GM23338 (cell line): ENCODE measurements around the gene L3MBTL4. TPM values are rescaled to one million over a fixed set of nuclear protein-coding genes. Genes with fewer than 3 reads are reported as not detected.

Source experiments
- ATAC-seq: fragments of 200-7000 bp; cut with Tn5 transposase; 3 replicates; pipeline ENCODE4 v1.9.1; 2020
- DNase-seq: peaks from one replicate; pipeline ENCODE4 v3.0.0-alpha.2; 2015; ENCODE audit warnings: low spot score
- H2AFZ ChIP-seq: fragments of 200-600 bp; sonication (generic); 2 replicates; pipeline ENCODE4 v1.8.0; 2016; ENCODE audit warnings: antibody characterized with exemption, mild to moderate bottlenecking, moderate library complexity
- H3F3A ChIP-seq: fragments of 200-600 bp; sonication (generic); replicated peaks from 2 replicates; pipeline ENCODE4 v1.8.0; 2017; ENCODE audit warnings: antibody characterized with exemption, mixed run types, low read depth
- H3K27ac ChIP-seq: fragments of 200-600 bp; sonication (generic); 2 replicates; pipeline ENCODE4 v1.6.1; 2016; ENCODE audit warnings: low read depth
- H3K27me3 ChIP-seq: fragments of 200-600 bp; sonication (generic); 2 replicates; pipeline ENCODE4 v1.8.0; 2016; ENCODE audit warnings: mild to moderate bottlenecking, mixed run types, moderate library complexity; ENCODE audit not compliant: insufficient read depth
- H3K36me3 ChIP-seq: fragments of 200-600 bp; sonication (generic); 2 replicates; pipeline ENCODE4 v1.8.0; 2016; ENCODE audit warnings: mild to moderate bottlenecking; ENCODE audit not compliant: insufficient read depth
- H3K4me1 ChIP-seq: fragments of 200-600 bp; sonication (generic); 2 replicates; pipeline ENCODE4 v1.8.0; 2016; ENCODE audit warnings: mild to moderate bottlenecking, moderate library complexity; ENCODE audit not compliant: insufficient read depth
- H3K4me2 ChIP-seq: fragments of 200-600 bp; sonication (generic); 2 replicates; pipeline ENCODE4 v1.7.1; 2017; ENCODE audit warnings: mixed run types
- H3K4me3 ChIP-seq: fragments of 200-600 bp; sonication (generic); 2 replicates; pipeline ENCODE4 v1.6.1; 2016; ENCODE audit warnings: mixed run types
- H3K79me2 ChIP-seq: fragments of 200-600 bp; sonication (generic); replicated peaks from 2 replicates; pipeline ENCODE4 v1.8.0; 2017; ENCODE audit warnings: mild to moderate bottlenecking; ENCODE audit not compliant: insufficient read depth
- H3K9me2 ChIP-seq: fragments of 200-600 bp; sonication (generic); 2 replicates; pipeline ENCODE4 v1.8.0; 2017; ENCODE audit not compliant: insufficient read depth
- H4K20me1 ChIP-seq: fragments of 200-600 bp; sonication (generic); replicated peaks from 2 replicates; pipeline ENCODE4 v1.8.0; 2017; ENCODE audit warnings: mild to moderate bottlenecking; ENCODE audit not compliant: insufficient read depth
- H3K27ac Mint-ChIP-seq: 2 replicates; pipeline ENCODE4 v1.8.0; 2020; ENCODE audit warnings: inconsistent platforms, mild to moderate bottlenecking, moderate library complexity, mixed read lengths
- H3K27me3 Mint-ChIP-seq: 3 replicates; pipeline ENCODE4 v1.8.0; 2022; ENCODE audit warnings: low read depth, mild to moderate bottlenecking, moderate library complexity, mixed read lengths, inconsistent platforms; ENCODE audit not compliant: insufficient read depth, poor library complexity
- H3K36me3 Mint-ChIP-seq: 3 replicates; pipeline ENCODE4 v1.8.0; 2021; ENCODE audit warnings: low read depth, mild to moderate bottlenecking, inconsistent platforms, moderate library complexity, mixed read lengths
- H3K4me1 Mint-ChIP-seq: 3 replicates; pipeline ENCODE4 v1.8.0; 2020; ENCODE audit warnings: mild to moderate bottlenecking, inconsistent platforms, mixed read lengths
- H3K4me3 Mint-ChIP-seq: 3 replicates; pipeline ENCODE4 v1.8.0; 2021; ENCODE audit warnings: moderate library complexity, mild to moderate bottlenecking, inconsistent platforms, mixed read lengths
- H3K9me3 Mint-ChIP-seq: 3 replicates; pipeline ENCODE4 v1.8.0; 2020; ENCODE audit warnings: moderate library complexity, mild to moderate bottlenecking, inconsistent platforms, mixed read lengths
- CREB1 ChIP-seq: fragments of 250-450 bp; sonication (Bioruptor Pico); IDR thresholded peaks from 2 replicates; pipeline ENCODE4 v1.5.0; 2020; ENCODE audit warnings: low read depth, mild to moderate bottlenecking, moderate library complexity
- ETS1 ChIP-seq: IDR thresholded peaks from 2 replicates; pipeline ENCODE4 v1.6.1; 2016; ENCODE audit warnings: antibody characterized with exemption
- EZH2phosphoT487 ChIP-seq: fragments of 200-600 bp; sonication (generic); IDR thresholded peaks from one replicate; pipeline ENCODE4 v1.8.1; 2018; ENCODE audit warnings: antibody characterized with exemption; ENCODE audit not compliant: unreplicated experiment
- JUNB ChIP-seq: IDR thresholded peaks from one replicate; pipeline ENCODE4 v1.6.1; 2016; ENCODE audit warnings: antibody characterized with exemption; ENCODE audit not compliant: unreplicated experiment
- ZNF114 ChIP-seq: fragments of 250-450 bp; sonication (Bioruptor Pico); IDR thresholded peaks from 2 replicates; pipeline ENCODE4 v1.5.0; 2020; ENCODE audit warnings: mild to moderate bottlenecking, moderate library complexity
- ZNF462 ChIP-seq: fragments of 250-450 bp; sonication (Bioruptor Pico); IDR thresholded peaks from 2 replicates; pipeline ENCODE4 v1.5.0; 2020; ENCODE audit warnings: mild to moderate bottlenecking, moderate library complexity
- polyA plus RNA-seq: library from polyadenylated mRNA; unstranded; fragments of >200 nt; fragmentation: Nextera tagmentation; extraction: Ambion mirVana; gene quantifications from 2 replicates; pipeline ENCODE4 v1.2.1, GENCODE V29; 2016
- total RNA-seq: library from RNA; depleted of rRNA; stranded (reverse); fragments of >200 nt; shearing (Covaris generic); gene quantifications from 2 replicates; pipeline ENCODE4 v1.2.3, GENCODE V29; 2014
- TF ChIP-seq, protein P1 (sequence below): IDR thresholded peaks from one replicate; pipeline ENCODE4 v1.6.1; 2018; ENCODE audit warnings: antibody characterized with exemption; ENCODE audit not compliant: unreplicated experiment

L3MBTL4 gene
- total and polyA plus RNA-seq, 2 experiments from 2014 or later, result 0.48 to 2.8 TPM

DNA sequence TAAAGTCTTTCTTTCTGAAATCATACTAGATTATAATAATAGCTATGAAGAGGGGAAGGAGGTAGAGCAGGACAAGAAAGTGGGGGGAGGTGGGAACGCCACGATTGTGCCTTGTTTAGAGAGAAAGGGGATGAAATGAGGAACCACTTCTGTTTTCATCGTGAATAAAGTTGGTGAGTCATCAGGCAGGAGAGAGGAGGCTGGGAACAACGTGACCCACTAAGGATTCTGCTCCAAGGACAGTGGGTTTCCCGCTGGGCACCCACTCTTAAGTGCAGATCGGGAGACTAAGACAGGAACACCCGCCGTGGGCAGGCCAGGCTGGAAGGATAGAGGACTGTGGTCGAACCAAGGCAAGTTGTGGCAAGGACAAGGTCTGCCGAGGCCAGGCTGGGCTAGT is 158.2 kb downstream of the L3MBTL4 start (continued):
- TF ChIP-seq ZNF462 (no peak), JUNB (no peak), ZNF114 (no peak)
- TF ChIP-seq, protein P1, sequence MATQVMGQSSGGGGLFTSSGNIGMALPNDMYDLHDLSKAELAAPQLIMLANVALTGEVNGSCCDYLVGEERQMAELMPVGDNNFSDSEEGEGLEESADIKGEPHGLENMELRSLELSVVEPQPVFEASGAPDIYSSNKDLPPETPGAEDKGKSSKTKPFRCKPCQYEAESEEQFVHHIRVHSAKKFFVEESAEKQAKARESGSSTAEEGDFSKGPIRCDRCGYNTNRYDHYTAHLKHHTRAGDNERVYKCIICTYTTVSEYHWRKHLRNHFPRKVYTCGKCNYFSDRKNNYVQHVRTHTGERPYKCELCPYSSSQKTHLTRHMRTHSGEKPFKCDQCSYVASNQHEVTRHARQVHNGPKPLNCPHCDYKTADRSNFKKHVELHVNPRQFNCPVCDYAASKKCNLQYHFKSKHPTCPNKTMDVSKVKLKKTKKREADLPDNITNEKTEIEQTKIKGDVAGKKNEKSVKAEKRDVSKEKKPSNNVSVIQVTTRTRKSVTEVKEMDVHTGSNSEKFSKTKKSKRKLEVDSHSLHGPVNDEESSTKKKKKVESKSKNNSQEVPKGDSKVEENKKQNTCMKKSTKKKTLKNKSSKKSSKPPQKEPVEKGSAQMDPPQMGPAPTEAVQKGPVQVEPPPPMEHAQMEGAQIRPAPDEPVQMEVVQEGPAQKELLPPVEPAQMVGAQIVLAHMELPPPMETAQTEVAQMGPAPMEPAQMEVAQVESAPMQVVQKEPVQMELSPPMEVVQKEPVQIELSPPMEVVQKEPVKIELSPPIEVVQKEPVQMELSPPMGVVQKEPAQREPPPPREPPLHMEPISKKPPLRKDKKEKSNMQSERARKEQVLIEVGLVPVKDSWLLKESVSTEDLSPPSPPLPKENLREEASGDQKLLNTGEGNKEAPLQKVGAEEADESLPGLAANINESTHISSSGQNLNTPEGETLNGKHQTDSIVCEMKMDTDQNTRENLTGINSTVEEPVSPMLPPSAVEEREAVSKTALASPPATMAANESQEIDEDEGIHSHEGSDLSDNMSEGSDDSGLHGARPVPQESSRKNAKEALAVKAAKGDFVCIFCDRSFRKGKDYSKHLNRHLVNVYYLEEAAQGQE, result no peak

GRCh38 chr18:6255886-6256285 is 158.8 kb downstream of the L3MBTL4 start:
- Histone ChIP-seq H3K79me2 (no peaks in the 10 kb centered on the region), H3K27ac (no peak overlapping the region), H2AFZ (no peak overlapping the region), H3K9me2 (no peaks in the 10 kb centered on the region), H4K20me1 (no peaks in the 10 kb centered on the region), H3K27me3 (no peaks in the 10 kb centered on the region), H3F3A (no peaks in the 10 kb centered on the region), H3K4me1 (0 out of 2 replicates have a peak, but pooled peaks cover 3% of the 10 kb centered on the region), H3K36me3 (peaks cover 4% of the 10 kb centered on the region; the same call in 1 of the 2 replicates), H3K4me3 (no peak overlapping the region), H3K4me2 (no peak overlapping the region)
- H3K4me1 Mint-ChIP-seq, result peaks cover 4% of the 10 kb centered on the region; the same call in 2 of the 3 replicates
- peaks cover 22% of the 10 kb centered on the region for H3K36me3 Mint-ChIP-seq
- peaks cover 3% of the 10 kb centered on the region for H3K27me3 Mint-ChIP-seq
- ATAC-seq (no peak), DNase-seq (no peak)
- no peak overlapping the region for H3K4me3 Mint-ChIP-seq
- H3K27ac Mint-ChIP-seq, result no peak overlapping the region
- H3K9me3 Mint-ChIP-seq, result peaks cover 24% of the 10 kb centered on the region
- TF ChIP-seq, protein P1, result no peak
- TF ChIP-seq ETS1, result no peak
- no peak for TF ChIP-seq EZH2phosphoT487
- TF ChIP-seq CREB1 (CRISPR knock-in tag), result no peak
